ENCODE measurements around the gene BORCS5.

BORCS5 gene

GRCh38 chr12:12449533-12450025, 92.7 kb downstream of the BORCS5 start:
- TF ChIP-seq POLR2AphosphoS5 (IDR thresholded peaks at IDR 0.05; ENCODE audit: low read depth, low read length) (no peak), PAX5 (IDR thresholded peaks at IDR 0.05; ENCODE audit: insufficient read depth, low read length, severe bottlenecking) (no peak), POLR2A (IDR thresholded peaks at IDR 0.05; ENCODE audit: low read depth, low read length) (no peak), SPI1 (IDR thresholded peaks at IDR 0.05; ENCODE audit: low read depth, low read length) (no peak), TAF1 (IDR thresholded peaks at IDR 0.05; ENCODE audit: low read depth, low read length) (no peak), POU2F2 (IDR thresholded peaks at IDR 0.05; ENCODE audit: low read depth, low read length) (no peak)
- DNase-seq (ENCODE audit: insufficient read length, low spot score) (no peak), FAIRE-seq (no peak)

- TF ChIP-seq PAX5 (IDR thresholded peaks at IDR 0.05; ENCODE audit: insufficient read depth, low read length, severe bottlenecking) (no peak), POLR2AphosphoS5 (IDR thresholded peaks at IDR 0.05; ENCODE audit: low read depth, low read length) (no peak), POU2F2 (IDR thresholded peaks at IDR 0.05; ENCODE audit: low read depth, low read length) (no peak), SPI1 (IDR thresholded peaks at IDR 0.05; ENCODE audit: low read depth, low read length) (no peak), POLR2A (IDR thresholded peaks at IDR 0.05; ENCODE audit: low read depth, low read length) (no peak), TAF1 (IDR thresholded peaks at IDR 0.05; ENCODE audit: low read depth, low read length) (no peak)
- FAIRE-seq, result no peak
- no peak for DNase-seq (ENCODE audit: insufficient read length, low spot score)
Observed at GRCh38 chr12:12450043-12450471, 93.2 kb downstream of the BORCS5 start.

GRCh38 chr12:12451098-12451497, 94.2 kb downstream of the BORCS5 start:
- no peak for FAIRE-seq
- no peak for DNase-seq (ENCODE audit: insufficient read length, low spot score)
- TF ChIP-seq POLR2AphosphoS5 (IDR thresholded peaks at IDR 0.05; ENCODE audit: low read depth, low read length), result no peak
- TF ChIP-seq POU2F2 (IDR thresholded peaks at IDR 0.05; ENCODE audit: low read depth, low read length), result no peak
- no peak for TF ChIP-seq POLR2A (IDR thresholded peaks at IDR 0.05; ENCODE audit: low read depth, low read length)
- TF ChIP-seq TAF1 (IDR thresholded peaks at IDR 0.05; ENCODE audit: low read depth, low read length), result no peak
- TF ChIP-seq SPI1 (IDR thresholded peaks at IDR 0.05; ENCODE audit: low read depth, low read length), result no peak
- TF ChIP-seq PAX5 (IDR thresholded peaks at IDR 0.05; ENCODE audit: insufficient read depth, low read length, severe bottlenecking), result no peak

GRCh38 chr12:12452326-12452902, 95.5 kb downstream of the BORCS5 start:
- no peak for TF ChIP-seq POLR2A (IDR thresholded peaks at IDR 0.05; ENCODE audit: low read depth, low read length)
- TF ChIP-seq POU2F2 (IDR thresholded peaks at IDR 0.05; ENCODE audit: low read depth, low read length), result no peak
- no peak for TF ChIP-seq TAF1 (IDR thresholded peaks at IDR 0.05; ENCODE audit: low read depth, low read length)
- no peak for TF ChIP-seq PAX5 (IDR thresholded peaks at IDR 0.05; ENCODE audit: insufficient read depth, low read length, severe bottlenecking)
- no peak for TF ChIP-seq POLR2AphosphoS5 (IDR thresholded peaks at IDR 0.05; ENCODE audit: low read depth, low read length)
- no peak for TF ChIP-seq SPI1 (IDR thresholded peaks at IDR 0.05; ENCODE audit: low read depth, low read length)
- DNase-seq (ENCODE audit: insufficient read length, low spot score) (no peak), FAIRE-seq (peak; percentile 35)

GRCh38 chr12:12453635-12454034, 96.8 kb downstream of the BORCS5 start:
- TF ChIP-seq POLR2AphosphoS5 (IDR thresholded peaks at IDR 0.05; ENCODE audit: low read depth, low read length) (no peak), SPI1 (IDR thresholded peaks at IDR 0.05; ENCODE audit: low read depth, low read length) (no peak), POU2F2 (IDR thresholded peaks at IDR 0.05; ENCODE audit: low read depth, low read length) (no peak), PAX5 (IDR thresholded peaks at IDR 0.05; ENCODE audit: insufficient read depth, low read length, severe bottlenecking) (no peak), TAF1 (IDR thresholded peaks at IDR 0.05; ENCODE audit: low read depth, low read length) (no peak), POLR2A (IDR thresholded peaks at IDR 0.05; ENCODE audit: low read depth, low read length) (no peak)
- DNase-seq (ENCODE audit: insufficient read length, low spot score) (no peak), FAIRE-seq (no peak)

GRCh38 chr12:12454315-12454714, 97.4 kb downstream of the BORCS5 start:
- DNase-seq (ENCODE audit: insufficient read length, low spot score), result no peak
- FAIRE-seq, result no peak
- TF ChIP-seq POLR2A (IDR thresholded peaks at IDR 0.05; ENCODE audit: low read depth, low read length) (no peak), POLR2AphosphoS5 (IDR thresholded peaks at IDR 0.05; ENCODE audit: low read depth, low read length) (no peak), TAF1 (IDR thresholded peaks at IDR 0.05; ENCODE audit: low read depth, low read length) (no peak), PAX5 (IDR thresholded peaks at IDR 0.05; ENCODE audit: insufficient read depth, low read length, severe bottlenecking) (no peak), SPI1 (IDR thresholded peaks at IDR 0.05; ENCODE audit: low read depth, low read length) (no peak), POU2F2 (IDR thresholded peaks at IDR 0.05; ENCODE audit: low read depth, low read length) (no peak)

GRCh38 chr12:12456637-12457036, 99.8 kb downstream of the BORCS5 start:
- DNase-seq (ENCODE audit: insufficient read length, low spot score), result no peak
- no peak for TF ChIP-seq PAX5 (IDR thresholded peaks at IDR 0.05; ENCODE audit: insufficient read depth, low read length, severe bottlenecking)
- TF ChIP-seq POLR2A (IDR thresholded peaks at IDR 0.05; ENCODE audit: low read depth, low read length), result no peak
- no peak for TF ChIP-seq POU2F2 (IDR thresholded peaks at IDR 0.05; ENCODE audit: low read depth, low read length)
- no peak for TF ChIP-seq TAF1 (IDR thresholded peaks at IDR 0.05; ENCODE audit: low read depth, low read length)
- TF ChIP-seq SPI1 (IDR thresholded peaks at IDR 0.05; ENCODE audit: low read depth, low read length), result no peak
- TF ChIP-seq POLR2AphosphoS5 (IDR thresholded peaks at IDR 0.05; ENCODE audit: low read depth, low read length), result no peak
- no peak for FAIRE-seq

- FAIRE-seq (no peak), DNase-seq (ENCODE audit: insufficient read length, low spot score) (no peak)
- no peak for TF ChIP-seq POLR2AphosphoS5 (IDR thresholded peaks at IDR 0.05; ENCODE audit: low read depth, low read length)
- no peak for TF ChIP-seq PAX5 (IDR thresholded peaks at IDR 0.05; ENCODE audit: insufficient read depth, low read length, severe bottlenecking)
- no peak for TF ChIP-seq POU2F2 (IDR thresholded peaks at IDR 0.05; ENCODE audit: low read depth, low read length)
- TF ChIP-seq TAF1 (IDR thresholded peaks at IDR 0.05; ENCODE audit: low read depth, low read length), result no peak
- TF ChIP-seq SPI1 (IDR thresholded peaks at IDR 0.05; ENCODE audit: low read depth, low read length), result no peak
- TF ChIP-seq POLR2A (IDR thresholded peaks at IDR 0.05; ENCODE audit: low read depth, low read length), result no peak
Observed at GRCh38 chr12:12460935-12461922, 104.4 kb downstream of the BORCS5 start.

- no peak for TF ChIP-seq SPI1 (IDR thresholded peaks at IDR 0.05; ENCODE audit: low read depth, low read length)
- TF ChIP-seq TAF1 (IDR thresholded peaks at IDR 0.05; ENCODE audit: low read depth, low read length), result no peak
- no peak for TF ChIP-seq PAX5 (IDR thresholded peaks at IDR 0.05; ENCODE audit: insufficient read depth, low read length, severe bottlenecking)
- TF ChIP-seq POLR2A (IDR thresholded peaks at IDR 0.05; ENCODE audit: low read depth, low read length), result no peak
- TF ChIP-seq POU2F2 (IDR thresholded peaks at IDR 0.05; ENCODE audit: low read depth, low read length), result no peak
- TF ChIP-seq POLR2AphosphoS5 (IDR thresholded peaks at IDR 0.05; ENCODE audit: low read depth, low read length), result no peak
- FAIRE-seq, result peak; percentile 86
Observed at GRCh38 chr12:12461923-12462315, 105.0 kb downstream of the BORCS5 start.

More at GRCh38 chr12:12461923-12462315, 105.0 kb downstream of the BORCS5 start:
- DNase-seq (ENCODE audit: insufficient read length, low spot score), result no peak
